ENCODE data around the gene ZNF367.

ZNF367 gene

DNA sequence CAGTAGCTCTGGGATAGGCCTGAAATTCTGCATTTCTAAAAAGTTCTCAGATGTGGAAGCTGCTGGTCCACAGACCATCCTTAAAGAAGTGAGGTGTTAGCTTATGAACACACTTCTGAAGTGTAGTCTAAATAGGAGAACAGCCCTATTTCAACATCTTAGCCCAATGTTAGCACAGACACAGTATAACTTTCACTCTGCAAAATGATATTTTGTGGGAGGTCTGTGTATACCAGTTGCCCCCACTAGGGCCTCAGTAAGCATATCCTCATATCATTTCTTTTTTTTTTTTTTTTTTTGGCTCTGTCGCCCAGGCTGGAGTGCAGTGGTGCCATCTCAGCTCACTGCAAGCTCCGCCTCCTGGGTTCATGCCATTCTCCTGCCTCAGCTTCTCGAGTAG is 24.3 kb upstream of the ZNF367 start:
- TF ChIP-seq POLR2AphosphoS5 (IDR thresholded peaks at IDR 0.05; ENCODE audit: borderline replicate concordance, low read depth, low read length) (no peak), EZH2 (IDR thresholded peaks at IDR 0.05) (no peak), FOXP2 (optimal IDR thresholded peaks at IDR 0.05; ENCODE audit: control extremely low read depth, extremely low read length, insufficient read depth) (no peak)
- H3K4me3 ChIP-seq = no peak overlapping the region
- H3K9me3 ChIP-seq (ENCODE audit: low read depth, low read length) = no peaks in the 10 kb centered on the region
- peak overlapping the region; percentile 4; the same call in 1 of the 2 replicates for H3K27ac ChIP-seq
- H3K36me3 ChIP-seq (ENCODE audit: insufficient read depth, low read length) = no peaks in the 10 kb centered on the region
- no peak overlapping the region for H3K9ac ChIP-seq (ENCODE audit: insufficient read length)
- DNase-seq (ENCODE audit: low read depth, low spot score) = no peak

DNA sequence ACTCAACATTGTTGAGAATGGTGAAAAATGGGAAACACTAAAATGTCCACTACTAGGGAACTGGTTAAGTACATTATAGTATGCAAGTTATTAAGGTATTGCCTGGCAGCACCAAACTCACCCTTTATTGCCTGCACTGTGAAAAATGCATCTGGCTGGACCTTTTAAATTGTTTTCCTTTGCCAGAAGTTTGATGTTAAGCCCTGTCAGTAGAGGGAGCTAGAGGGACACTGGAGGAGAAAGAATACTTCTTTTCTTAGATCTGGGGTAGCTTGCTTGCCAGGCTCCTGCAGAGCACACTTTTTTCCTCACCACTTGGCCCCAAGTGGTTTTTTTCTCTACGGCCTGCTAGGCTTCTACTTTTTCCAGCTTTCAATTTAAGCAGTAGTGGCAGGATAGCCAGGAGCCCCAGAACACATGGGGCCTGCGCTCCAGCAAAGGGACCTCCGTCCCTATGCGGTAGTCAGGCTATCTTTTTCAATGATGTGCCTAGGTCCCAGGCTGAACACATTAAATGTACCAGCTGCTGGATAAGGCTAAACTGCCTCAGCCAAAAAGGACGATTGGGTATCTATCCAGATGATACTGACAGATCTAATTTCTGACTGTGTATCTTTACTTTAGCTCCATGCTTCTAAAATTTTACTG is 23.8 kb upstream of the ZNF367 start:
- H3K27ac ChIP-seq = no peak overlapping the region; the same call in 1 of the 2 replicates
- no peak for TF ChIP-seq FOXP2 (optimal IDR thresholded peaks at IDR 0.05; ENCODE audit: control extremely low read depth, extremely low read length, insufficient read depth)
- TF ChIP-seq POLR2AphosphoS5 (IDR thresholded peaks at IDR 0.05; ENCODE audit: borderline replicate concordance, low read depth, low read length) = no peak
- no peak for TF ChIP-seq EZH2 (IDR thresholded peaks at IDR 0.05)
- no peaks in the 10 kb centered on the region for H3K36me3 ChIP-seq (ENCODE audit: insufficient read depth, low read length)
- no peaks in the 10 kb centered on the region for H3K9me3 ChIP-seq (ENCODE audit: low read depth, low read length)
- no peak for DNase-seq (ENCODE audit: low read depth, low spot score)
- no peak overlapping the region for H3K4me3 ChIP-seq
- H3K9ac ChIP-seq (ENCODE audit: insufficient read length) = no peak overlapping the region

- Histone ChIP-seq H3K4me3 (no peak overlapping the region), H3K9ac (ENCODE audit: insufficient read length) (no peak overlapping the region)
Observed at GRCh38 chr9:96440671-96441199, 22.6 kb upstream of the ZNF367 start.

DNA sequence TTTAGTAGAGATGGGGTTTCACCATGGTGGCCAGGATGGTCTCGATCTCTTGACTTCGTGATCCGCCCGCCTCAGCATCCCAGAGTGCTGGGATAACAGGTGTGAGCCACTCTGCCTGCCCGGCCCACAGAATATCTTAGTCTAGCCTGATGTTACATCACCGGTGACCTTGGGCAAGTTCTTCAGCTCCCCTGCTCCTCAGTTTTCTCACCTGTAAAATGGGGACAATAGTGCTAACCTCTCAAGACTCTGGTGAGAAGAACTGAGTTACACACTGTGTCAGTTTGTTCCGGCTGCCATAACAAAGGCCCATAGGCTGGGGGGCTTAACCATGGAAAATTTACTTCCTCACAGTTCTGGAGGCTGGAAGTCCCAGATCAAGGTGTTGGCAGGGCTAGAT is 19.3 kb upstream of the ZNF367 start:
- no peak overlapping the region for H3K27ac ChIP-seq
- H3K36me3 ChIP-seq (ENCODE audit: insufficient read depth, low read length) = no peaks in the 10 kb centered on the region
- TF ChIP-seq FOXP2 (optimal IDR thresholded peaks at IDR 0.05; ENCODE audit: control extremely low read depth, extremely low read length, insufficient read depth) (no peak), EZH2 (IDR thresholded peaks at IDR 0.05) (no peak), POLR2AphosphoS5 (IDR thresholded peaks at IDR 0.05; ENCODE audit: borderline replicate concordance, low read depth, low read length) (no peak)
- no peak for DNase-seq (ENCODE audit: low read depth, low spot score)
- H3K9ac ChIP-seq (ENCODE audit: insufficient read length) = no peak overlapping the region
- H3K4me3 ChIP-seq = no peak overlapping the region
- no peaks in the 10 kb centered on the region for H3K9me3 ChIP-seq (ENCODE audit: low read depth, low read length)

More at GRCh38 chr9:96440671-96441199, 22.6 kb upstream of the ZNF367 start:
- no peak for DNase-seq (ENCODE audit: low read depth, low spot score)
- no peak for TF ChIP-seq POLR2AphosphoS5 (IDR thresholded peaks at IDR 0.05; ENCODE audit: borderline replicate concordance, low read depth, low read length)
- no peak for TF ChIP-seq FOXP2 (optimal IDR thresholded peaks at IDR 0.05; ENCODE audit: control extremely low read depth, extremely low read length, insufficient read depth)
- TF ChIP-seq EZH2 (IDR thresholded peaks at IDR 0.05) = no peak
- Histone ChIP-seq H3K36me3 (ENCODE audit: insufficient read depth, low read length) (no peaks in the 10 kb centered on the region), H3K9me3 (ENCODE audit: low read depth, low read length) (no peaks in the 10 kb centered on the region), H3K27ac (no peak overlapping the region)

DNA sequence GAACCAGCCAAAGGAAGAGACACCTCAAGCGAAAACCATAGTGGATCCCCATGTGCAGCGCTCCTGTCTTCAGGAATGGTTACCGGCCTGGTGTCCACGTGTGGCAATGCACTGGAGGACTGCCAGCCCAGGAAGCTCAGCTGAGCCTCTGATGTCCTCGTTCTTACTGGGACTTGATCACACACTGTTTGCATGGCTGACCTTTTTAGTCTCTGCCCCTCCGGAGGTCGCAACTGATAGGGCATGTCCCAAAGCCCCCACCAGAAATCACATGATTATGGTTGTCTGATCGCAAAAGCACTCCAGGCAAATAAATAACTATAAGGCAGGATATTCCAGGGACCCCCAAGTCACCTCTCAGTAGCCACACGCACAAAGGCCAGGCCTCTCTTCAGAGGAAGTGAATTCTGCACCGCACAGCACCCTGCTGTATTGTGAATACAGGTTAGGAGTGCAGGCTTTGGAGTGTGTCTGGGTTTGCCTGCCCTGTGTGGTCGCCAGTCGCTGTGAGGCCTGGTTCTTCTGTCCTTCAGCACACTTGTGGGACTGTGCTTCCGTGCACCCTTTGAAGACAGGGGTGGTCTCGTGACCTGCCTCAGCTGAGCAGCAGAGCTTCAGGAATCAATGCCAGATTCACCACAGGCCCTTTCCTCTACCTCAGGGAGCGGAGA is 18.4 kb upstream of the ZNF367 start:
- Histone ChIP-seq H3K9ac (ENCODE audit: insufficient read length) (no peak overlapping the region), H3K36me3 (ENCODE audit: insufficient read depth, low read length) (no peaks in the 10 kb centered on the region), H3K4me3 (no peak overlapping the region), H3K9me3 (ENCODE audit: low read depth, low read length) (no peaks in the 10 kb centered on the region), H3K27ac (no peak overlapping the region)
- TF ChIP-seq EZH2 (IDR thresholded peaks at IDR 0.05) = no peak
- TF ChIP-seq FOXP2 (optimal IDR thresholded peaks at IDR 0.05; ENCODE audit: control extremely low read depth, extremely low read length, insufficient read depth) = no peak
- no peak for TF ChIP-seq POLR2AphosphoS5 (IDR thresholded peaks at IDR 0.05; ENCODE audit: borderline replicate concordance, low read depth, low read length)
- no peak for DNase-seq (ENCODE audit: low read depth, low spot score)

- H3K9ac ChIP-seq (ENCODE audit: insufficient read length) = no peak overlapping the region
- TF ChIP-seq FOXP2 (optimal IDR thresholded peaks at IDR 0.05; ENCODE audit: control extremely low read depth, extremely low read length, insufficient read depth) (no peak), EZH2 (IDR thresholded peaks at IDR 0.05) (no peak), POLR2AphosphoS5 (IDR thresholded peaks at IDR 0.05; ENCODE audit: borderline replicate concordance, low read depth, low read length) (no peak)
- DNase-seq (ENCODE audit: low read depth, low spot score) = no peak
- no peak overlapping the region for H3K4me3 ChIP-seq
- no peaks in the 10 kb centered on the region for H3K36me3 ChIP-seq (ENCODE audit: insufficient read depth, low read length)
- no peak overlapping the region for H3K27ac ChIP-seq
- H3K9me3 ChIP-seq (ENCODE audit: low read depth, low read length) = no peaks in the 10 kb centered on the region
Observed at GRCh38 chr9:96436063-96436455, 17.9 kb upstream of the ZNF367 start.

DNA sequence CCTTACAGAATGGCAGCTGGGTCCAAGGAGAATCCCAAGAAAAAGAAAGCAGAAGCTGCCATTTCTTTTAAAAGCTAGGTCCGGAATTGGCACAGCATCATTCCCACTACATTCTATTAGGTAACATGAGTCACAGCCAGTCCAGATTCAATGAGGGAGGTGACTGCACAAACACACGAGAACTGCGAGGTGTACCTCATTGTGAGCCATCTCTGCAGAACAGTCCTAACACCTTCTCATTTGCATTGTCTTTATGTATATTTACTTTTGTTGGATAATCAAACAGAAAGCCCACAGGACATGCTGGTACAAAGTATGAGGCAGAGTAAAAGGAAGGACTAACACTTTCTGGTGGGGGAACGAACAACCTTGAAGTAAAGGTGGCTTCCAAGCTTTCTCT is 17.2 kb upstream of the ZNF367 start:
- Histone ChIP-seq H3K9me3 (ENCODE audit: low read depth, low read length) (no peaks in the 10 kb centered on the region), H3K9ac (ENCODE audit: insufficient read length) (no peak overlapping the region), H3K4me3 (no peak overlapping the region), H3K36me3 (ENCODE audit: insufficient read depth, low read length) (no peaks in the 10 kb centered on the region), H3K27ac (no peak overlapping the region)
- TF ChIP-seq FOXP2 (optimal IDR thresholded peaks at IDR 0.05; ENCODE audit: control extremely low read depth, extremely low read length, insufficient read depth) = no peak
- no peak for TF ChIP-seq EZH2 (IDR thresholded peaks at IDR 0.05)
- no peak for TF ChIP-seq POLR2AphosphoS5 (IDR thresholded peaks at IDR 0.05; ENCODE audit: borderline replicate concordance, low read depth, low read length)
- no peak for DNase-seq (ENCODE audit: low read depth, low spot score)

- TF ChIP-seq EZH2 (IDR thresholded peaks at IDR 0.05) (no peak), FOXP2 (optimal IDR thresholded peaks at IDR 0.05; ENCODE audit: control extremely low read depth, extremely low read length, insufficient read depth) (no peak), POLR2AphosphoS5 (IDR thresholded peaks at IDR 0.05; ENCODE audit: borderline replicate concordance, low read depth, low read length) (no peak)
- H3K9ac ChIP-seq (ENCODE audit: insufficient read length) = no peak overlapping the region
- no peak overlapping the region for H3K4me3 ChIP-seq
- H3K27ac ChIP-seq = no peak overlapping the region
- no peak for DNase-seq (ENCODE audit: low read depth, low spot score)
- no peaks in the 10 kb centered on the region for H3K9me3 ChIP-seq (ENCODE audit: low read depth, low read length)
- no peaks in the 10 kb centered on the region for H3K36me3 ChIP-seq (ENCODE audit: insufficient read depth, low read length)
Observed at GRCh38 chr9:96430377-96430776, 12.2 kb upstream of the ZNF367 start.
